HEK293T (cell line): ENCODE results near the gene MYLK.

Experiments
- ELF4 ChIP-seq: fragments of 450-650 bp; IDR thresholded peaks from 2 replicates; pipeline ENCODE4 v1.6.1; 2017; ENCODE audit warnings: antibody characterized with exemption
- FOXA1 ChIP-seq: fragments of 450-650 bp; IDR thresholded peaks from 2 replicates; pipeline ENCODE4 v1.6.1; 2016; ENCODE audit warnings: mild to moderate bottlenecking
- FOXK2 ChIP-seq: fragments of 450-650 bp; IDR thresholded peaks from 2 replicates; pipeline ENCODE4 v1.6.1; 2016; ENCODE audit warnings: mild to moderate bottlenecking
- FOXM1 ChIP-seq: fragments of 450-650 bp; IDR thresholded peaks from 2 replicates; pipeline ENCODE4 v1.6.1; 2017; ENCODE audit warnings: mild to moderate bottlenecking, borderline replicate concordance
- L3MBTL2 ChIP-seq: fragments of 450-650 bp; conservative IDR thresholded peaks from 2 replicates; pipeline ENCODE4 v1.6.1; 2016; ENCODE audit warnings: mild to moderate bottlenecking
- LEF1 ChIP-seq: fragments of 450-650 bp; IDR thresholded peaks from 2 replicates; pipeline ENCODE4 v1.6.1; 2017; ENCODE audit warnings: mild to moderate bottlenecking, borderline replicate concordance
- PKNOX1 ChIP-seq: fragments of 450-650 bp; IDR thresholded peaks from 2 replicates; pipeline ENCODE4 v1.6.1; 2016
- SP1 ChIP-seq: fragments of 450-650 bp; IDR thresholded peaks from 2 replicates; pipeline ENCODE4 v1.6.1; 2017
- SUZ12 ChIP-seq: fragments of 450-650 bp; IDR thresholded peaks from 2 replicates; pipeline ENCODE4 v1.6.1; 2016; ENCODE audit warnings: mild to moderate bottlenecking
- TARDBP ChIP-seq: fragments of 450-650 bp; IDR thresholded peaks from 2 replicates; pipeline ENCODE4 v1.6.1; 2016
- ZNF384 ChIP-seq: fragments of 450-650 bp; IDR thresholded peaks from 2 replicates; pipeline ENCODE4 v1.6.1; 2016

GRCh38 chr3:123854905-123855304 is 29.2 kb downstream of the MYLK start:
- no peak for TF ChIP-seq SUZ12
- no peak for TF ChIP-seq LEF1
- TF ChIP-seq FOXM1 = no peak
- no peak for TF ChIP-seq PKNOX1
- TF ChIP-seq ELF4 = no peak
- TF ChIP-seq FOXK2 = no peak
- no peak for TF ChIP-seq FOXA1
- TF ChIP-seq TARDBP = no peak
- TF ChIP-seq SP1 = no peak
- no peak for TF ChIP-seq L3MBTL2
- TF ChIP-seq ZNF384 = no peak
